RWPE2 (cell line): ENCODE results near the gene ASPG.

Experiments
- ATAC-seq: fragments of 200-7000 bp; cut with Tn5 transposase; 3 replicates; pipeline ENCODE4 v1.9.1; 2021; ENCODE audit warnings: low read depth
- DNase-seq: peaks from one replicate; pipeline ENCODE4 v3.0.0-alpha.2; 2020; ENCODE audit warnings: low spot score
- H3K27ac ChIP-seq: fragments of 450-650 bp; 2 replicates; pipeline ENCODE4 v1.5.1; 2017; ENCODE audit warnings: mild to moderate bottlenecking; ENCODE audit not compliant: poor library complexity, severe bottlenecking
- H3K27me3 ChIP-seq: fragments of 250-450 bp; sonication (Bioruptor Pico); 2 replicates; pipeline ENCODE4 v1.5.1; 2021; ENCODE audit warnings: mild to moderate bottlenecking, moderate library complexity; ENCODE audit not compliant: insufficient read depth, poor library complexity, severe bottlenecking
- H3K36me3 ChIP-seq: fragments of 250-450 bp; sonication (Bioruptor Pico); 2 replicates; pipeline ENCODE4 v1.5.1; 2020; ENCODE audit warnings: low read depth, mild to moderate bottlenecking, moderate library complexity
- H3K4me1 ChIP-seq: fragments of 250-450 bp; sonication (Bioruptor Pico); 2 replicates; pipeline ENCODE4 v1.5.1; 2021; ENCODE audit warnings: mild to moderate bottlenecking, moderate library complexity; ENCODE audit not compliant: insufficient read depth, poor library complexity, severe bottlenecking
- H3K4me3 ChIP-seq: fragments of 250-450 bp; sonication (Bioruptor Pico); 2 replicates; pipeline ENCODE4 v1.5.1; 2021; ENCODE audit warnings: mild to moderate bottlenecking, moderate library complexity; ENCODE audit not compliant: severe bottlenecking
- H3K9me3 ChIP-seq: fragments of 250-450 bp; sonication (Bioruptor Pico); 2 replicates; pipeline ENCODE4 v1.5.1; 2021; ENCODE audit warnings: mild to moderate bottlenecking, moderate library complexity; ENCODE audit not compliant: severe bottlenecking
- CTCF ChIP-seq: fragments of 450-650 bp; IDR thresholded peaks from one replicate; pipeline ENCODE4 v1.5.1; 2017; ENCODE audit warnings: mild to moderate bottlenecking, moderate library complexity; ENCODE audit not compliant: poor library complexity, severe bottlenecking

ASPG gene

GRCh38 chr14:104084251-104085002, 1.1 kb upstream of the ASPG start:
- no peak for TF ChIP-seq CTCF
- no peak overlapping the region for H3K27ac ChIP-seq
- DNase-seq (no peak), ATAC-seq (no peak)
- H3K4me1 ChIP-seq = no peaks in the 10 kb centered on the region
- no peak overlapping the region for H3K4me3 ChIP-seq
- H3K9me3 ChIP-seq = no peaks in the 10 kb centered on the region
- H3K36me3 ChIP-seq = no peaks in the 10 kb centered on the region
- peaks cover 14% of the 10 kb centered on the region for H3K27me3 ChIP-seq

- Histone ChIP-seq H3K9me3 (no peaks in the 10 kb centered on the region), H3K4me3 (no peak overlapping the region), H3K4me1 (no peaks in the 10 kb centered on the region), H3K27ac (no peak overlapping the region), H3K36me3 (no peaks in the 10 kb centered on the region), H3K27me3 (peaks cover 14% of the 10 kb centered on the region)
- DNase-seq (peak; percentile 71), ATAC-seq (no peak)
- TF ChIP-seq CTCF = no peak
Observed at GRCh38 chr14:104085889-104086201, 345 bp downstream of the ASPG start.

GRCh38 chr14:104086210-104086660, 735 bp downstream of the ASPG start:
- no peak overlapping the region for H3K4me3 ChIP-seq
- ATAC-seq = no peak
- no peaks in the 10 kb centered on the region for H3K36me3 ChIP-seq
- no peaks in the 10 kb centered on the region for H3K9me3 ChIP-seq
- H3K27ac ChIP-seq = no peak overlapping the region
- no peaks in the 10 kb centered on the region for H3K4me1 ChIP-seq
- H3K27me3 ChIP-seq = peaks cover 14% of the 10 kb centered on the region
- TF ChIP-seq CTCF = no peak
- peak; percentile 66 for DNase-seq

GRCh38 chr14:104086661-104087461, 1.4 kb downstream of the ASPG start:
- no peaks in the 10 kb centered on the region for H3K4me1 ChIP-seq
- no peak for DNase-seq
- no peak for TF ChIP-seq CTCF
- no peak overlapping the region for H3K4me3 ChIP-seq
- no peaks in the 10 kb centered on the region for H3K9me3 ChIP-seq
- no peaks in the 10 kb centered on the region for H3K36me3 ChIP-seq
- ATAC-seq = no peak
- H3K27ac ChIP-seq = no peak overlapping the region
- H3K27me3 ChIP-seq = peaks cover 14% of the 10 kb centered on the region

GRCh38 chr14:104087505-104087904, 2.0 kb downstream of the ASPG start:
- no peak for ATAC-seq
- DNase-seq = no peak
- H3K9me3 ChIP-seq = no peaks in the 10 kb centered on the region
- H3K27me3 ChIP-seq = peaks cover 14% of the 10 kb centered on the region
- no peak overlapping the region for H3K27ac ChIP-seq
- H3K4me1 ChIP-seq = no peaks in the 10 kb centered on the region
- H3K4me3 ChIP-seq = no peak overlapping the region
- no peak for TF ChIP-seq CTCF
- H3K36me3 ChIP-seq = no peaks in the 10 kb centered on the region
